B cell (primary cell): Measurements from ENCODE around the gene ARFGAP1.

ENCODE experiments used
- EZH2 ChIP-seq: IDR thresholded peaks from 2 replicates; pipeline ENCODE4 v1.6.1; 2012; ENCODE audit warnings: borderline replicate concordance, low read depth, mild to moderate bottlenecking, moderate library complexity, low read length; ENCODE audit not compliant: insufficient read depth, poor library complexity, severe bottlenecking
- TF ChIP-seq, protein P1 (sequence below): fragments of 200-600 bp; IDR thresholded peaks from one replicate; pipeline ENCODE4 v1.8.0; 2022; ENCODE audit warnings: antibody characterized with exemption, mild to moderate bottlenecking

DNA sequence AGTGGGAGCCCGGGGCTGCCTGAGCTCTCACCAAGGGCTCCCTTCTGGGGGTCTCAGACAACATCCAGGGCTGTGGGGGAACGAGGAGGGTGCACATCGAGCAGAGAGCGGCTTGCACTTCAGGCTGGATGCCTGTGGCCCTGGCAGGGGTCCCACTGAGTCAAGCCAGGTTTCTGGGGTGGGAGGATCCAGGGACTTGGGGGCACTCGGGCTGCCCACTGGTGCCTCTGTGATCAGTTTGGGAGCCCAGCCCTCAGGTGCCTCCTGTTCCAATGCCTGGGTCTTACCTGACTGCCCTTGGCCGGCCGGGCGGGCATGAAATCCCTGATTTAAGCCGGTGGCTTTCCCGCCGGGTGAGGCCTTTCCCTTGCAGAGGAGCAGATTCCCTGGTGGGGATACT lies 20.8 kb downstream of the ARFGAP1 start:
- TF ChIP-seq, protein P1, sequence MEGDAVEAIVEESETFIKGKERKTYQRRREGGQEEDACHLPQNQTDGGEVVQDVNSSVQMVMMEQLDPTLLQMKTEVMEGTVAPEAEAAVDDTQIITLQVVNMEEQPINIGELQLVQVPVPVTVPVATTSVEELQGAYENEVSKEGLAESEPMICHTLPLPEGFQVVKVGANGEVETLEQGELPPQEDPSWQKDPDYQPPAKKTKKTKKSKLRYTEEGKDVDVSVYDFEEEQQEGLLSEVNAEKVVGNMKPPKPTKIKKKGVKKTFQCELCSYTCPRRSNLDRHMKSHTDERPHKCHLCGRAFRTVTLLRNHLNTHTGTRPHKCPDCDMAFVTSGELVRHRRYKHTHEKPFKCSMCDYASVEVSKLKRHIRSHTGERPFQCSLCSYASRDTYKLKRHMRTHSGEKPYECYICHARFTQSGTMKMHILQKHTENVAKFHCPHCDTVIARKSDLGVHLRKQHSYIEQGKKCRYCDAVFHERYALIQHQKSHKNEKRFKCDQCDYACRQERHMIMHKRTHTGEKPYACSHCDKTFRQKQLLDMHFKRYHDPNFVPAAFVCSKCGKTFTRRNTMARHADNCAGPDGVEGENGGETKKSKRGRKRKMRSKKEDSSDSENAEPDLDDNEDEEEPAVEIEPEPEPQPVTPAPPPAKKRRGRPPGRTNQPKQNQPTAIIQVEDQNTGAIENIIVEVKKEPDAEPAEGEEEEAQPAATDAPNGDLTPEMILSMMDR, result no peak
- TF ChIP-seq EZH2, result no peak
